Vagina (tissue), 2 donors: ENCODE measurements around the gene MLKL. TPM values are rescaled to one million over a fixed set of nuclear protein-coding genes. Genes with fewer than 3 reads are reported as not detected.

Experiments
- DNase-seq, 2 donors: peaks; one replicate each; pipeline ENCODE4 v3.0.0-alpha.2; 2017; ENCODE audit errors: extremely low spot score in 2 of 2
- H3K27ac ChIP-seq: fragments of 200-600 bp; sonication (generic); one replicate; pipeline ENCODE4 v1.5.1; 2019
- H3K27me3 ChIP-seq: fragments of 200-600 bp; sonication (generic); one replicate; pipeline ENCODE4 v1.5.1; 2019
- H3K36me3 ChIP-seq, 2 donors: fragments of 200-600 bp; sonication (generic); one replicate each; pipeline ENCODE4 v1.5.1; 2017 to 2019
- H3K4me1 ChIP-seq: fragments of 200-600 bp; sonication (generic); one replicate; pipeline ENCODE4 v1.5.1; 2019
- H3K4me3 ChIP-seq, 2 donors: fragments of 200-600 bp; sonication (generic); 1 replicate in 1 of 2; 2 replicates in 1 of 2; pipeline ENCODE4 v1.5.1; 2016 to 2019
- H3K9me3 ChIP-seq: fragments of 200-600 bp; sonication (generic); one replicate; pipeline ENCODE4 v1.5.1; 2019
- POLR2A ChIP-seq, 2 donors: fragments of 450-650 bp; IDR thresholded peaks; one replicate each; pipeline ENCODE4 v1.6.1; 2017; ENCODE audit warnings: antibody characterized with exemption in 2 of 2, mild to moderate bottlenecking in 2 of 2, moderate library complexity in 2 of 2
- POLR2AphosphoS5 ChIP-seq, 2 donors: sonication (generic); formaldehyde crosslinking; IDR thresholded peaks; one replicate each; pipeline ENCODE4 v1.9.0; 2017; ENCODE audit warnings: antibody characterized with exemption in 2 of 2, mild to moderate bottlenecking in 2 of 2, low read depth in 1 of 2; ENCODE audit not compliant: insufficient read depth in 1 of 2
- intact Hi-C: fragments of 100-400 bp; cut with DNase I; formaldehyde crosslinking; loops from one replicate; pipeline ENCODE4 v1.15.1; 2023
- total RNA-seq: library from RNA; depleted of rRNA; stranded (reverse); fragments of >200 nt; gene quantifications from one replicate; pipeline ENCODE4 v1.2.3, GENCODE V29; 2016
- TF ChIP-seq, protein P1 (sequence below), 3 experiments: fragments of 450-650 bp in 2 of 3; fragments of 200-600 bp in 1 of 3; sonication (generic) in 1 of 3; IDR thresholded peaks; one replicate each; pipeline ENCODE4 v1.5.1; 2017 to 2019; ENCODE audit warnings: antibody characterized with exemption in 3 of 3, mild to moderate bottlenecking in 2 of 3, moderate library complexity in 2 of 3

Gene MLKL
- total RNA-seq, 1 donor from 2014 or later: 40.0 TPM

DNA sequence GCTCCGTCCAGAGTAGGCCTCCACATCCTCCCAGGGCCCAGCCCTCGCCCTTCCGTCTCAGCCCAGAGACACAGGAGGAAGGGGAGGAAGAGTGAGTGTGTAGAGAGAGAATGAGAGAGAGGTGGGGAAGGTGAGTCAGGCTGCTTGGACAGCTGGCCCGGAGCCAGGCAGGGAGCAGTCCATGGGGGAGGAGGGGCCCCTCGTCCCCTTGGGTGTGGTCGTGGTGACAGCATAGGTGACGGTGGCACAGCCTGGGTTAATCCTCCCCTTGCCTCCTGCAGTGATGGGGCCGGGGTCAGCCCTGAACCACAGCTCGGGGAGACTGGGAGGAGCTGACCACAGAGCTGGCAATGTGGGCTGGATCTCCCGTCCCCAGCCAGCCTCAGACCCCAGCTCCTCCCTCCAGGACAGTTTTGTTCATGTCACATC lies 37.5 kb upstream of the MLKL start:
- no peak overlapping the region for H3K4me3 ChIP-seq

DNA sequence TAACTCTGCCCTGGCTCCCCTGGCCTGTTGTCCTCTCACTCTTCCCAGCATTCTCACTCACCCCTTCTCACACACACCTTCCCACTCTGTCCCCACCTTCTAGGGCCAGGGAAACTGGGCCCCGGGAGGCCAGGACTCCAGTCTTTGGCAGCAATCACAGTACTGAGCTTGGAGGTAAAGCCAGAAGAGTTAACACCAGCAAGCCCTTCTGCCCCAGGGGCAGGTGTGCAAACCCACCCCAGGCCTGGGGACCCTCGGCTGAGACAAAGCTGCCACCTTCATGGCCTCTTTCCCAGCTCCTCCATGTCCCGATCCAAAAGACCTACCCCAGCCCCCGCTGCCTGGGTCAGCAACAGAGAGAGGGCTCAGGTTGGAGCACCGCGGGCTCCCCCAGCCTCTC lies 36.9 kb upstream of the MLKL start:
- Histone ChIP-seq H3K4me1 (no peaks in the 10 kb centered on the region), H3K27ac (no peak overlapping the region), H3K4me3 (no peak overlapping the region), H3K27me3 (no peaks in the 10 kb centered on the region), H3K36me3 (no peaks in the 10 kb centered on the region), H3K9me3 (no peaks in the 10 kb centered on the region)
- DNase-seq: no peak
- no peak for TF ChIP-seq POLR2AphosphoS5 (IDR thresholded peaks at IDR 0.05; ENCODE audit: insufficient read depth in 1 of 2, low read depth in 1 of 2)
- TF ChIP-seq, protein P1, sequence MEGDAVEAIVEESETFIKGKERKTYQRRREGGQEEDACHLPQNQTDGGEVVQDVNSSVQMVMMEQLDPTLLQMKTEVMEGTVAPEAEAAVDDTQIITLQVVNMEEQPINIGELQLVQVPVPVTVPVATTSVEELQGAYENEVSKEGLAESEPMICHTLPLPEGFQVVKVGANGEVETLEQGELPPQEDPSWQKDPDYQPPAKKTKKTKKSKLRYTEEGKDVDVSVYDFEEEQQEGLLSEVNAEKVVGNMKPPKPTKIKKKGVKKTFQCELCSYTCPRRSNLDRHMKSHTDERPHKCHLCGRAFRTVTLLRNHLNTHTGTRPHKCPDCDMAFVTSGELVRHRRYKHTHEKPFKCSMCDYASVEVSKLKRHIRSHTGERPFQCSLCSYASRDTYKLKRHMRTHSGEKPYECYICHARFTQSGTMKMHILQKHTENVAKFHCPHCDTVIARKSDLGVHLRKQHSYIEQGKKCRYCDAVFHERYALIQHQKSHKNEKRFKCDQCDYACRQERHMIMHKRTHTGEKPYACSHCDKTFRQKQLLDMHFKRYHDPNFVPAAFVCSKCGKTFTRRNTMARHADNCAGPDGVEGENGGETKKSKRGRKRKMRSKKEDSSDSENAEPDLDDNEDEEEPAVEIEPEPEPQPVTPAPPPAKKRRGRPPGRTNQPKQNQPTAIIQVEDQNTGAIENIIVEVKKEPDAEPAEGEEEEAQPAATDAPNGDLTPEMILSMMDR (IDR thresholded peaks at IDR 0.05): no peak
- TF ChIP-seq POLR2A (IDR thresholded peaks at IDR 0.05): no peak
- intact Hi-C loops: no loop called here

More for the DNA sequence above, 37.5 kb upstream of the MLKL start:
- TF ChIP-seq, protein P1 (IDR thresholded peaks at IDR 0.05): no peak
- no peak for TF ChIP-seq POLR2AphosphoS5 (IDR thresholded peaks at IDR 0.05; ENCODE audit: insufficient read depth in 1 of 2, low read depth in 1 of 2)
- no peak for TF ChIP-seq POLR2A (IDR thresholded peaks at IDR 0.05)
- H3K36me3 ChIP-seq: no peaks in the 10 kb centered on the region
- no peaks in the 10 kb centered on the region for H3K9me3 ChIP-seq
- no peak for DNase-seq
- H3K4me1 ChIP-seq: peaks cover 1% of the 10 kb centered on the region
- intact Hi-C loops: no loop called here
- H3K27ac ChIP-seq: no peak overlapping the region
- H3K27me3 ChIP-seq: no peaks in the 10 kb centered on the region

DNA sequence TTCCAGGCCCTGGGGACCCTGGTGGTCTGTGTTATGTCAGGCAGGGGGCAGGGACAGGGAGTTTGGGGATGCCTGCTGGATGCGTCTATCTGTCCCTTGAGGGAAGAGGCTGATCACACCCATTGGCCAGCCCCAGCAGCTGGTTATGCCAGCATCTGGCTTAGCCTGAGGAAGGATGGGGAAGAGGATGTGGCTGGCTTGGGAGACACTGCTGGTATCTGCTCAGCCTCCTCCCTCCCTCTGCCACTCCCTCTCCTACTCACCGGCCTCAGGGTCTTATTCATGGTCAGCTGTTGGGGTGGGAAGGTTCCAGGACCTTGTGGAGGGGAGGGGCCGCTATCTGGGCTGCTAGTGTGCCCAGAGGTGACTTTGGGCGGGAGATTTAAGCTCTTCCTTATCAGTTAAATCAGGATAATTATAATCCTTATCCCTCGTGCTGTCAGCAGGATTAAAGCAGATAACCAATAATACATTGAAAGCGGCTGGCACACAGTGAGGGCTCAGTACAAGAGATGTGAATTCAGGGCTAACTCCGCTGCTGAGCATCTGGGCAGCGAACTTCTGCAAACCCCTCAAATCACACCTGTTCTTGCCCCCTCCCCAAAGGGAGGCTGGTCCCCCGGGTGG lies 36.0 kb upstream of the MLKL start:
- no peak for TF ChIP-seq POLR2A (IDR thresholded peaks at IDR 0.05)
- TF ChIP-seq, protein P1 (IDR thresholded peaks at IDR 0.05): no peak
- TF ChIP-seq POLR2AphosphoS5 (IDR thresholded peaks at IDR 0.05; ENCODE audit: insufficient read depth in 1 of 2, low read depth in 1 of 2): no peak
- intact Hi-C loops: no loop called here
- Histone ChIP-seq H3K36me3 (no peaks in the 10 kb centered on the region), H3K9me3 (no peaks in the 10 kb centered on the region), H3K27ac (no peak overlapping the region), H3K4me3 (no peak overlapping the region), H3K4me1 (no peaks in the 10 kb centered on the region), H3K27me3 (no peaks in the 10 kb centered on the region)
- no peak for DNase-seq

DNA sequence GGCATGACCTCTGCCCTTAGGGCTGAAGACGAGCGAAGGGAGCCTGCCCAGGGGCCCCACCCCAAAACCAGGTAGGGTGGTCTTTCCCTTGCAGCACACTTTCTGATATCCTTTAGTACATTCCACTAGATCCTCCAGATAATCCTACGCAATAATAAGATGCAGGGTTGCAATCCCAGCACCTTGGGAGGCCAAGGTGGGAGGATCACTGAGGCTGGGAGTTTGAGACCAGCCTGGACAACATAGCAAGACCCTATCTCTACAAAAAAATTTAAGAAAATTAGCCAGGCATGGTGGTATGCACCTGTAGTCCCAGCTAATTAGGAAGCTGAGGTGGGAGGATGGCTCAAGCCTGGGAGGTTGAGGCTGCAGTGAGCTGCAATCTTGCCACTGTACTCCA lies 34.9 kb upstream of the MLKL start:
- intact Hi-C loops: no loop called here
- Histone ChIP-seq H3K4me1 (no peaks in the 10 kb centered on the region), H3K9me3 (no peaks in the 10 kb centered on the region), H3K36me3 (no peaks in the 10 kb centered on the region), H3K27me3 (no peaks in the 10 kb centered on the region), H3K27ac (no peak overlapping the region), H3K4me3 (no peak overlapping the region)
- no peak for TF ChIP-seq POLR2AphosphoS5 (IDR thresholded peaks at IDR 0.05; ENCODE audit: insufficient read depth in 1 of 2, low read depth in 1 of 2)
- TF ChIP-seq, protein P1 (IDR thresholded peaks at IDR 0.05): no peak
- no peak for TF ChIP-seq POLR2A (IDR thresholded peaks at IDR 0.05)
- DNase-seq: no peak

DNA sequence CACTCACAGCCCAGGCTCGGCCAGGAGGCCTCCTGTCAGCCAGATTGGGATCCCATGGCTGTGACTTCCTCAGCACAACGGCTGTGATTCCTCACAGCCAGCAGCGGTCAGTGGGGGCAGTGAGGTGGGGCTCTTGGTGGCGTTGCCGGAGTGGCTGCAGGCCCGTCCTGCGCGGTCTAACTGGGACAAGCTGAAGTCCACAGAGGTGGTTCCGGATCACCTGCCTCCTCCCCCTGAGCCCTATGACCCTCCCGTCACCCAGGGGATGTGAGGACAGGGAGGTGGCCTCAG lies 34.4 kb upstream of the MLKL start:
- intact Hi-C loops: no loop called here

More for the DNA sequence above, 34.4 kb upstream of the MLKL start:
- DNase-seq: no peak
- Histone ChIP-seq H3K27me3 (no peaks in the 10 kb centered on the region), H3K27ac (no peak overlapping the region), H3K4me3 (no peak overlapping the region), H3K4me1 (peaks cover 4% of the 10 kb centered on the region), H3K36me3 (no peaks in the 10 kb centered on the region), H3K9me3 (no peaks in the 10 kb centered on the region)
- TF ChIP-seq, protein P1 (IDR thresholded peaks at IDR 0.05): no peak
- TF ChIP-seq POLR2AphosphoS5 (IDR thresholded peaks at IDR 0.05; ENCODE audit: insufficient read depth in 1 of 2, low read depth in 1 of 2) (no peak), POLR2A (IDR thresholded peaks at IDR 0.05) (no peak)
